Ishikawa (cell line): ENCODE data around the gene TEX47.
A peak's percentile ranks its signal among the peaks of the same experiment; 100 is the strongest.

Experiments used
- CEBPB ChIP-seq: IDR thresholded peaks from 2 replicates; pipeline ENCODE4 v1.6.1; 2012
- CREB1 ChIP-seq: IDR thresholded peaks from 2 replicates; pipeline ENCODE4 v1.6.1; 2012; ENCODE audit warnings: low read depth
- EGR1 ChIP-seq: IDR thresholded peaks from 2 replicates; pipeline ENCODE4 v1.6.1; 2012
- EP300 ChIP-seq: IDR thresholded peaks from 2 replicates; pipeline ENCODE4 v1.6.1; 2012; ENCODE audit warnings: borderline replicate concordance
- FOXM1 ChIP-seq: IDR thresholded peaks from 2 replicates; pipeline ENCODE4 v1.6.1; 2012; ENCODE audit warnings: low read depth, borderline replicate concordance
- MAX ChIP-seq: IDR thresholded peaks from 2 replicates; pipeline ENCODE4 v1.6.1; 2012
- NFIC ChIP-seq: IDR thresholded peaks from 2 replicates; pipeline ENCODE4 v1.6.1; 2012
- RAD21 ChIP-seq: IDR thresholded peaks from 2 replicates; pipeline ENCODE4 v1.6.1; 2012; ENCODE audit warnings: low read depth
- REST ChIP-seq: IDR thresholded peaks from 2 replicates; pipeline ENCODE4 v1.6.1; 2012; ENCODE audit warnings: low read depth, mild to moderate bottlenecking
- TAF1 ChIP-seq: IDR thresholded peaks from 2 replicates; pipeline ENCODE4 v1.6.1; 2012; ENCODE audit warnings: low read depth, mild to moderate bottlenecking
- TCF12 ChIP-seq: IDR thresholded peaks from 2 replicates; pipeline ENCODE4 v1.6.1; 2012; ENCODE audit warnings: low read depth
- TEAD4 ChIP-seq: IDR thresholded peaks from 2 replicates; pipeline ENCODE4 v1.6.1; 2012
- USF1 ChIP-seq: IDR thresholded peaks from 2 replicates; pipeline ENCODE4 v1.6.1; 2012
- YY1 ChIP-seq: IDR thresholded peaks from 2 replicates; pipeline ENCODE4 v1.6.1; 2012; ENCODE audit warnings: low read depth
- ZBTB7A ChIP-seq: IDR thresholded peaks from 2 replicates; pipeline ENCODE4 v1.6.1; 2012; ENCODE audit warnings: low read depth

Gene TEX47

GRCh38 chr7:88795553-88795952, at the start of gene TEX47:
TEX47 (minus strand) TSS chr7:88795737; CDS start chr7:88794942, 795 bp downstream.
- no peak for TF ChIP-seq USF1

- no peak for TF ChIP-seq TCF12
- no peak for TF ChIP-seq YY1
- TF ChIP-seq CEBPB = no peak
- TF ChIP-seq USF1 = no peak
- TF ChIP-seq NFIC = no peak
- no peak for TF ChIP-seq EP300
- TF ChIP-seq TEAD4 = no peak
- TF ChIP-seq TAF1 = no peak
- no peak for TF ChIP-seq MAX
- no peak for TF ChIP-seq EGR1
- no peak for TF ChIP-seq RAD21
- no peak for TF ChIP-seq REST
- no peak for TF ChIP-seq CREB1
- TF ChIP-seq FOXM1 = no peak
- no peak for TF ChIP-seq ZBTB7A
Measured at GRCh38 chr7:88845091-88845490, 49.6 kb upstream of the TEX47 start.

- TF ChIP-seq FOXM1 = no peak
- TF ChIP-seq REST = no peak
- TF ChIP-seq TEAD4 = no peak
- no peak for TF ChIP-seq EP300
- no peak for TF ChIP-seq TAF1
- no peak for TF ChIP-seq USF1
- TF ChIP-seq MAX = no peak
- TF ChIP-seq ZBTB7A = no peak
- TF ChIP-seq CEBPB = no peak
- TF ChIP-seq YY1 = no peak
Measured at GRCh38 chr7:88842201-88842600, 46.7 kb upstream of the TEX47 start.

- no peak for TF ChIP-seq TEAD4
- TF ChIP-seq RAD21 = peak; percentile 44
- no peak for TF ChIP-seq CEBPB
Measured at GRCh38 chr7:88835147-88835728, 39.7 kb upstream of the TEX47 start.

GRCh38 chr7:88826222-88826621, 30.7 kb upstream of the TEX47 start:
- TF ChIP-seq CREB1 = no peak
- no peak for TF ChIP-seq NFIC
- TF ChIP-seq ZBTB7A = no peak
- no peak for TF ChIP-seq TEAD4
- no peak for TF ChIP-seq FOXM1

- TF ChIP-seq EGR1 = no peak
- TF ChIP-seq TCF12 = no peak
- TF ChIP-seq USF1 = no peak
- no peak for TF ChIP-seq NFIC
- no peak for TF ChIP-seq TEAD4
- TF ChIP-seq FOXM1 = no peak
- TF ChIP-seq MAX = no peak
- TF ChIP-seq REST = no peak
- no peak for TF ChIP-seq TAF1
- TF ChIP-seq EP300 = no peak
- TF ChIP-seq CREB1 = no peak
- no peak for TF ChIP-seq ZBTB7A
Measured at GRCh38 chr7:88818552-88818951, 23.0 kb upstream of the TEX47 start.
